HepG2 (cell line): ENCODE data around the gene ZP2. TPM values are rescaled to one million over a fixed set of nuclear protein-coding genes. Genes with fewer than 3 reads are reported as not detected.
"Not testable (repeated sequence)": the region's sequence is repeated elsewhere in the genome, so short reads cannot be mapped to it uniquely, and the experiment has no call there.

Experiments
- ATAC-seq: fragments of 200-7000 bp; cut with Tn5 transposase; 3 replicates; pipeline ENCODE4 v1.9.1; 2020; ENCODE audit warnings: mild to moderate bottlenecking, moderate library complexity
- BruUV-seq: library from RNA; stranded (reverse); fragments of 400-500 nt; replicated peaks from 2 replicates; lab custom pipeline; 2021; lab: Mats Ljungman, UMichigan
- CTCF ChIA-PET: fragments of 300-600 bp; formaldehyde crosslinking; extraction: SDS; loops from one replicate; lab custom pipeline; 2021; ENCODE audit warnings: low total read pairs, inconsistent platforms, low intra/inter-chr PET ratio; lab: Yijun Ruan, JAX
- POLR2A ChIA-PET: fragments of 350-600 bp; sonication (Branson Sonifier 250); formaldehyde crosslinking; loops from one replicate; lab custom pipeline; 2020; ENCODE audit warnings: antibody characterized with exemption, inconsistent platforms; lab: Yijun Ruan, JAX
- DNase-seq: peaks from one replicate; pipeline ENCODE4 v3.0.0-alpha.2; 2015; ENCODE audit warnings: low spot score
- FAIRE-seq: peaks from 3 replicates; lab custom pipeline; 2011; peaks lifted over from hg19 to GRCh38; lab: Jason Lieb, UNC
- H2AFZ ChIP-seq: one replicate; pipeline ENCODE4 v1.6.1; 2011; ENCODE audit warnings: low read length, inconsistent platforms
- H3K27ac ChIP-seq: fragments of 300-600 bp; 3 replicates; pipeline ENCODE4 v1.8.0; 2011; ENCODE audit warnings: mixed run types, mild to moderate bottlenecking, mixed read lengths, low read length, inconsistent platforms; ENCODE audit not compliant: insufficient read depth; ENCODE audit errors: extremely low read length
- H3K27me3 ChIP-seq, 2 experiments: fragments of 200-600 bp in 1 of 2; 2 replicates in 1 of 2; 3 replicates in 1 of 2; pipeline versions ENCODE4 v1.6.0 to v1.8.0; 2011; ENCODE audit warnings: low read length in 2 of 2, mild to moderate bottlenecking in 2 of 2, moderate library complexity in 2 of 2, inconsistent platforms in 1 of 2; ENCODE audit not compliant: insufficient read depth in 2 of 2, control insufficient read depth in 1 of 2
- H3K36me3 ChIP-seq, 2 experiments: fragments of 200-600 bp in 1 of 2; replicated peaks in 1 of 2; 2 replicates in 1 of 2; 3 replicates in 1 of 2; pipeline versions ENCODE4 v1.5.1 to v1.8.0; 2011; ENCODE audit warnings: low read length in 2 of 2, inconsistent platforms in 1 of 2; ENCODE audit not compliant: insufficient read depth in 2 of 2, control insufficient read depth in 1 of 2
- H3K4me1 ChIP-seq: 2 replicates; pipeline ENCODE4 v1.5.1; 2012; ENCODE audit warnings: low read length, inconsistent platforms; ENCODE audit not compliant: insufficient read depth
- H3K4me2 ChIP-seq: 2 replicates; pipeline ENCODE4 v1.6.0; 2011; ENCODE audit warnings: low read depth, low read length, inconsistent platforms
- H3K4me3 ChIP-seq, 3 experiments: fragments of 200-600 bp in 1 of 3; sonication (generic), shearing (Covaris generic) in 1 of 3; replicated peaks in 1 of 3; 2 replicates each; pipeline ENCODE4 v1.5.1; 2011 to 2016; ENCODE audit warnings: low read length in 3 of 3, inconsistent platforms in 2 of 3, low read depth in 2 of 3, mild to moderate bottlenecking in 2 of 3, control low read depth in 1 of 3, mixed read lengths in 1 of 3; ENCODE audit not compliant: insufficient read depth in 1 of 3
- H3K79me2 ChIP-seq: one replicate; pipeline ENCODE4 v1.6.1; 2011; ENCODE audit warnings: low read length, inconsistent platforms; ENCODE audit not compliant: insufficient read depth
- H3K9ac ChIP-seq: 2 replicates; pipeline ENCODE4 v1.6.0; 2011; ENCODE audit warnings: mild to moderate bottlenecking, low read depth, low read length, inconsistent platforms; ENCODE audit not compliant: insufficient read depth
- H3K9me3 ChIP-seq: 2 replicates; pipeline ENCODE4 v1.5.1; 2012; ENCODE audit warnings: mild to moderate bottlenecking, low read length
- H4K20me1 ChIP-seq: 2 replicates; pipeline ENCODE4 v1.6.0; 2011; ENCODE audit warnings: inconsistent platforms, mild to moderate bottlenecking, low read length, moderate library complexity; ENCODE audit not compliant: insufficient read depth
- MAFG ChIP-seq: sonication (generic); formaldehyde crosslinking; IDR thresholded peaks from 2 replicates; pipeline ENCODE4 v1.5.1; 2020; ENCODE audit warnings: mild to moderate bottlenecking, missing genetic modification reagents
- RARA ChIP-seq: IDR thresholded peaks from 2 replicates; pipeline ENCODE4 v1.6.1; 2016; ENCODE audit warnings: missing genetic modification reagents, missing compliant biosample characterization
- SALL1 ChIP-seq: sonication (generic); formaldehyde crosslinking; IDR thresholded peaks from 2 replicates; pipeline ENCODE4 v1.8.0; 2022; ENCODE audit warnings: mild to moderate bottlenecking, missing genetic modification reagents
- TEAD3 ChIP-seq: optimal IDR thresholded peaks from 2 replicates; pipeline ENCODE3; 2016; ENCODE audit warnings: borderline replicate concordance
- ZBTB33 ChIP-seq: sonication (generic); formaldehyde crosslinking; IDR thresholded peaks from 2 replicates; pipeline ENCODE4 v1.4.0; 2020; ENCODE audit warnings: missing genetic modification reagents
- ZBTB7A ChIP-seq: sonication (generic); formaldehyde crosslinking; IDR thresholded peaks from 2 replicates; pipeline ENCODE4 v1.8.0; 2022; ENCODE audit warnings: mild to moderate bottlenecking, missing genetic modification reagents
- ZNF274 ChIP-seq: sonication (generic); formaldehyde crosslinking; IDR thresholded peaks from 2 replicates; pipeline ENCODE4 v1.5.1; 2020; ENCODE audit warnings: mild to moderate bottlenecking, missing genetic modification reagents
- ZNF354B ChIP-seq: sonication (generic); formaldehyde crosslinking; IDR thresholded peaks from 2 replicates; pipeline ENCODE4 v1.8.0; 2022; ENCODE audit warnings: mild to moderate bottlenecking, missing genetic modification reagents
- ZNF687 ChIP-seq: sonication (generic); formaldehyde crosslinking; IDR thresholded peaks from 2 replicates; pipeline ENCODE4 v1.5.1; 2020; ENCODE audit warnings: mild to moderate bottlenecking, missing genetic modification reagents, moderate library complexity
- WGBS: methylation state at CpG from one replicate; pipeline ENCODE4 v1.1.6; 2017; ENCODE audit warnings: low lambda C conversion rate; 5-methylcytosine and 5-hydroxymethylcytosine counted together
- in situ Hi-C: cut with HindIII; loops from 2 replicates; pipeline ENCODE4 v1.10.0; 2017; ENCODE audit warnings: low pct_unique_long_range_greater_than_20kb; ENCODE audit not compliant: extremely low pct_ligation_motif_present
- intact Hi-C: fragments of 100-400 bp; cut with micrococcal nuclease; formaldehyde crosslinking; loops from one replicate; pipeline ENCODE4 v1.10.0; 2022; ENCODE audit not compliant: unreplicated experiment
- polyA plus RNA-seq, 8 experiments: library from polyadenylated mRNA; depleted of rRNA in 3 of 8; stranded (reverse) in 7 of 8; unstranded in 1 of 8; fragments of >200 nt; fragmentation: Illumina TruSeq in 4 of 8; extraction: Trizol in 4 of 8; gene quantifications; 2 replicates each; pipeline versions ENCODE4 v1.2.1 to v1.2.3, GENCODE V29; 2011 to 2016; ENCODE audit warnings: low read depth in 4 of 8, missing spikeins in 1 of 8, mixed read lengths in 1 of 8; ENCODE audit not compliant: insufficient read depth in 1 of 8
- total RNA-seq, 5 experiments: library from RNA; depleted of rRNA; stranded (reverse); fragments of >200 nt; fragmentation: Illumina TruSeq; extraction: Trizol; gene quantifications; 2 replicates each; pipeline ENCODE4 v1.2.3, GENCODE V29; 2016; ENCODE audit warnings: low read depth in 1 of 5

ZP2 gene
- total and polyA plus RNA-seq, 2 of the 13 experiments (the other 11 are each of a cell fraction or from before 2014, with no cell fraction given): not detected

- in situ Hi-C loops: loop anchor here (25.0 kb wide), 1 partner anchor 1185 kb away; no protein-coding TSS in a partner anchor
- DNase-seq (peak; percentile 46), ATAC-seq (peak; percentile 52)
- FAIRE-seq, H3K9me3 ChIP-seq, H3K4me2 ChIP-seq, H3K36me3 ChIP-seq, H4K20me1 ChIP-seq, H3K9ac ChIP-seq, H2AFZ ChIP-seq, H3K79me2 ChIP-seq, CTCF ChIA-PET, H3K4me3 ChIP-seq, BruUV-seq, H3K27ac ChIP-seq: not testable (repeated sequence)
- POLR2A ChIA-PET: interaction anchor here (1.5 kb wide), 1 partner anchor 148 kb away, joined by 3 read pairs; no protein-coding TSS in a partner anchor
- WGBS: 73% methylated on average over 42 of the region's 51 CpGs
- Histone ChIP-seq H3K27me3 (peaks cover 2 to 16% of the 10 kb centered on the region in 2 experiments; a peak in 1 of 5 replicates), H3K4me1 (peaks cover 23% of the 10 kb centered on the region)
- TF ChIP-seq TEAD3 (CRISPR knock-in tag) (peak; percentile 24), ZNF687 (peak; percentile 43), ZNF354B (CRISPR knock-in tag) (0 out of 2 replicates have a peak, but pooled peaks have one; percentile 20), ZBTB7A (0 out of 2 replicates have a peak, but pooled peaks have one; percentile 8), RARA (CRISPR knock-in tag) (peak; percentile 32; the same call in 1 of the 2 replicates), ZBTB33 (CRISPR knock-in tag) (peak; percentile 8; the same call in 1 of the 2 replicates), SALL1 (CRISPR knock-in tag) (peak; percentile 51; the same call in 1 of the 2 replicates), ZNF274 (CRISPR knock-in tag) (0 out of 2 replicates have a peak, but pooled peaks have one; percentile 50), MAFG (CRISPR knock-in tag) (peak; percentile 38; the same call in 1 of the 2 replicates)
- intact Hi-C loops: loop anchor here (10.0 kb wide), 1 partner anchor 402 kb away; no protein-coding TSS in a partner anchor
These were observed 59.0 kb downstream of the ZP2 start for GRCh38 chr16:21152160-21153030.
